ENCODE measurements around the gene FAM9C.
"Not testable (repeated sequence)": the region's sequence is repeated elsewhere in the genome, so short reads cannot be mapped to it uniquely, and the experiment has no call there.

FAM9C gene

GRCh38 chrX:13043138-13043537 is 1.3 kb downstream of the FAM9C start:
- DNase-seq (ENCODE audit: low spot score), result no peak

DNA sequence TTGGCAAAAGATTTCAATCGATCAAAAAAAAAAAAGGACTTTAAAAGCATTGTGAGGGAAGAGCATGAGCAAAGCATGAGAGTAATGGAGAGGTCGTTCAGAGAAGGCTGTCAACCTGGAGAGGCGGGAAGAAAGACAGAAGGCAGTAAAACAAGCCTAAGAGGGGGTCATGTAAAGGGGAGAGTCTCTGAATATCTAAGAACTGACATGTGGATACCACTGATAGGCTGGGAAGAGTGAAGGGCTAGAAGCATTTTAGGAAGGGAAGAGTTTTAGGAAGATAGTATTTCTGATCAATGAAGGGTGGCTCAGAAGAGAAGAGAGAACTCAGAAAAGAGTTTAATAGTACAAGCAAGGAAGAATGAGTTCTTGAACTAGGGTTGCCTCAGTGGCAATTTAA is 7.5 kb downstream of the FAM9C start:
- DNase-seq (ENCODE audit: low spot score), result no peak

DNA sequence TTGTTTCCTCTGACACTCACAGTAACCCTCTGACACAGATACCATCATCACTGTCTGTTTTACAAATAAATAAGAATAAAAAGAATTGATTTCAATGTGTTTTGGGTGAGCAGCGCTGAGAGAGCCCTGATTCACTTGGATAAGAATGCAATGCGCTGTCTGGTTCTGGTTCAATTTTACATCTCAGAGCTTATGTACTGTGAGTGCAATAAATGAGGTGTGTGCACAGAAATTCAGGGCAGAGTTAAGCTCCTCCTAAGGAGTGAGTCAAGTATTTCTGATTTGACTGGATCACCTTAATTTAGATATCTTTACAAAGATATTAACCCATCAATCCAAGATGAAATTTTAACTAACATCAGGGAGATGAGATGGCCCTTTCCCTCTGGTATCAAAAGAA is 11.2 kb downstream of the FAM9C start:
- no peak for DNase-seq (ENCODE audit: low spot score)

GRCh38 chrX:13029887-13030771 is 14.3 kb downstream of the FAM9C start:
- no peak for DNase-seq (ENCODE audit: low spot score)

DNA sequence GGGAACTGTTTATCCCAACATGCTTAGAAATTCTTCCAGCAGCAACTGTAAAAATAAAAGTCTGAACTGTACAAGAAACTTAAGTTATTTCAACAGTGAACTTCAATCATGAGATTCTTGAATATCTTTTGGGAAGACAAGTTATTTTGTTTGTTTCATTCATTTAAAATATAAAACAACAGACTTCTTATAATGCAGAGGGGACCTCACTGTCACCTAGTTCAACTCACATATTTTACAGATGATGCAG is 14.9 kb downstream of the FAM9C start:
- DNase-seq (ENCODE audit: low spot score), result no peak

GRCh38 chrX:13028871-13029636 is 15.4 kb downstream of the FAM9C start:
- DNase-seq (ENCODE audit: low spot score), result no peak

GRCh38 chrX:13026877-13027652 is 17.4 kb downstream of the FAM9C start:
- DNase-seq (ENCODE audit: low spot score), result no peak

DNA sequence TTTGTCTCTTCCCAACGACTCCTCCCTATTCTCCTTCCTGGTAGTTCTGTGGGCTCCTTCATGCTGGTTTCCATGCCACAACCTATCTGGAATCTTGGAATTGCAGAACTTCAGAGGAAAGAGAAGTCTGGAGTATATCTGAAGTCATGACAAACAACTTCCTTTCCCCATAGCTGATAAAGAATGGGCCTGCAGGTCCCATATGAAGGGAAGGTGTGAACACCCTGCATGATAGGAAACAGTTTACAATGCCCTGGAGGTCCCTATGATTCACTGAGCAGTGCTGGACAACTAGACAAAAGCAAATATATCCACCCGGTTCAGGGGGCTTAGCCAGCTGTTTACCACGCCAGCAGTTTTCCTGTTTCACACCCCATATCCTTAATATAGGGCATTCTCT is 19.4 kb downstream of the FAM9C start:
- no peak for DNase-seq (ENCODE audit: low spot score)

DNA sequence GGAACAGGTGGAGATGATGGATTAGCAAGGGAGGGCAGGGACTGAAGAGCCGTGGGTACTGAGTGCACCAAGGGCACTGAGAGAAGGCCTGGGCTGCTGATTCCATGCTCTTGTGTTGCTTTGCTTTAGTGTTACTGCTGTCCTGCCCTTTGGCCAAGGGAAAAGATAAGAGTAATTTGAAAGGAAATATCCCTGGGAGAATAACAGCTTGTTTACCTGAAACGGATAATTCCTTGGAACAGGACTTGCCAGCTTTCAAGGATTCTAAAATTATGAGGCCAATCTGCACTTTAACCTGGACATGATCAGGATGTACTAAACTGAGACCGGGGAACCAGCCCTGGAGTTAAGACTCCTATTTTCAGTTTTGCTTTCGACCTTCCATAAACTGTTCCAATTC is 20.4 kb downstream of the FAM9C start:
- DNase-seq (ENCODE audit: low spot score), result no peak

- no peak for DNase-seq (ENCODE audit: low spot score)
These were observed 20.9 kb downstream of the FAM9C start for GRCh38 chrX:13023567-13023966.

DNA sequence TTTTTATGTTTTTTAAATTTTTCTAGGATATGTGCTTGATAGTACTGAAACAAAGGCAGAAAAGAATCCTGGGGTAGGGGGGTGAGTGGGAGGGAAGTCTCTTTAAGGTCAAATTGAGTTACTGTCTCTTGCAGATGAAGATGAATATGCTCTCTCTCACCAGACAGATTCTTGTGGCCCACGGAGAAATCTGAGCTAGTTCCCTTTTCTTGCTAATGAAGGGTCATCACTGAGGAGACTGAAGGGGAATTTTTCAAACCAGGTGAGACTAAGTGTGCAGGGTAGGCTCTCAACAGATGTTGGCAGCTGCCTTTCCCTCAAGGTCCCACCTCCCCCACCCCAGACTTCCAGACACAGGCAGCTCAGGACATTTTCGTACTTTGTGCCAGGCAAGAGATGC is 21.5 kb downstream of the FAM9C start:
- no peak for DNase-seq (ENCODE audit: low spot score)

- DNase-seq (ENCODE audit: low spot score), result not testable (repeated sequence)
These were observed 27.7 kb downstream of the FAM9C start for GRCh38 chrX:13016731-13017130.

DNA sequence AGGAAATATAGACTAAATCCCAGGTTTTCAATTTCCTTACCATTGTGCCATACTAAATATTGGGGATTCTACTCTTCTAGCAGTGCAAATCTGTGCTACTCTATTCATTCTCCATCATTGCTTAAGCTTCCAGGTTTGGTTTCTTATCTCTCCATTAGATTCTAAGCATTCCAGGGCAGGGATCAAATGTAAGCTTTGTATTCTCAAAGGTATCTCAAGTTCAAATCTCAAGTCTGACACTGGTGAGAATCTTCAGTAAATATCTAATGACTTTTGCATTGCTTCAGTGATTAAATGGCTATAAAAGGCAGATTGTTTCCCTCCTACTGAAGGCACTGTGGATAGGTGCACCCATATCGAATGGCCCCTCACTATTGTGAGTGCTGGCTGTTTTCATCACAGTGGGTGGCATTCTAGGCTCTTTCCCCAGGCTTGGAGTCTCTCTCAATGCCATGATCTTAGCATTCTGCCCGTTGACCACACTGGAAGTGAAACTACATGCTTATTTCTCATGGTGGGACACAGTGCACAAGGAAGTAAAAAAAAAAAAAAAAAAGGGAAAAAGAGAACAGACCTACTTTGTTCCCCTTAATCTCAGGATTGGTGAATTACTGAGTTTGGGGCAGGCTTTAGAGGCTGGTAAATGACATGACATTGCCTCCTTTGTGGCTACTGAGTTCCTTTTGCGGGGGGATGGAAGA is 28.7 kb downstream of the FAM9C start:
- no peak for DNase-seq (ENCODE audit: low spot score)

DNA sequence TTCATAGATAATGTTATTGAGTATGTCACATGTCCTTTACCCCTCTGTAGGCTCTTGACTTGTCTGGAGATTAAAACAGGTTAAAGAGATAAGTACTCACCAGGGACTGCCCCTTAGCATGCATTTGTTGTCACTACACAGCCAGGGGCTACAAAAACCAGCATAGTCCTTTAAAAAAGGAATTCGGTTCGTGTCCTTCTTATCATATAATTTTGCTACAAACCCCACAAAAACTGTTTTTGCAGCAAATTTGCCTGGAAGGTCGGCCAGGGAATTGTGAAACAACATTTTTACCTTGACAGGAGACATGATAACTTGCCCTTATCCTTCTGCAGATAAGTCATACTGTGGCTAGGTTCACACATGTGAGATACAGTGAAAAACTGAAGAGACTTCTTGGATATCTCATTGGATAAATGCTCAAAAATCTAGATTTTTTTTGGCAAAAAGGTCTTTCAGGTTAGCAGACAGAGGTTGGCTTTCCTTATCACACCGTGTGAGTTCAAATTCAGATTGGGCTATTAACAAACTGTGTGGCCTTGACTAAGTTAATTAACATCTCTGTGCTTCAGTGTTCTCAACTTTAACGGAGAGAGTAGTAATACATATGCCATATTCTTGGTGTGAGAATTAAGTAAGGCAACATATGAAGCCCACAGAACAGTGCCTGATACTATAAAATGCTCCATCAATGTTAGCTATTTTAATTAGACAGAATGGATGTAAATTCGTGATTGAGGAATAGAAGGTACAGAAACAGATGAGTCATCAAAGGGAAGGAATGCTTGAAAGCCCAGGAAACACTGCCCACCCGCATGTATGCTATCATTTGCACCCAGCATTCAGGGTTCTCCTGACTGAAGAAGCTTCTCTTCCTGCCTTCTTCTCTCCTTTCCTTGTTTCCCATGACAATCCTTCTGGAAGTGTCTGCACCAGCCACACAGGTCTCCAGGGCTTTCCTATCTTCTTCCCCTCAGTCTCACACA is 30.0 kb downstream of the FAM9C start:
- DNase-seq (ENCODE audit: low spot score), result no peak

- DNase-seq (ENCODE audit: low spot score), result peak; percentile 83
These were observed 30.9 kb downstream of the FAM9C start for GRCh38 chrX:13013363-13014110.

DNA sequence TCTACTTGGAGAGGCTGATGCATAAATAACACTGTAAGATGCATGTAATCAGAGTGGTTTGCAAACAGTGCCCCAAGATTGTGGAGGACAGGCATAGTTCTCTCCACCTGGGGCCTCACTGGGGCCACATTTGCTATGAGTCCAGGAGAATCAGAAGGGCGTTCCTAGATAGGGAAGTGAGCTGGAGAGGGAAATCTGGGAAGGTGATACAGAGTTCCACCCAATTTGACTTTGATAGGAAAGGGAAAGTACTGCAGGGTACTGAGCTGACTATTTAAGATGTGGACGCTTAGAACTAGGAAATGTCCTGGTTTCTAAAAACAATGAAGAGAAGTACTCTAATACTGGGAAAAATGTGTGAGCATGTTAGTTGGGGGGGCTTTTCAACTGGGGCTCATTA is 33.9 kb downstream of the FAM9C start:
- no peak for DNase-seq (ENCODE audit: low spot score)

- DNase-seq (ENCODE audit: low spot score), result no peak
These were observed 34.6 kb downstream of the FAM9C start for GRCh38 chrX:13009844-13010243.

DNA sequence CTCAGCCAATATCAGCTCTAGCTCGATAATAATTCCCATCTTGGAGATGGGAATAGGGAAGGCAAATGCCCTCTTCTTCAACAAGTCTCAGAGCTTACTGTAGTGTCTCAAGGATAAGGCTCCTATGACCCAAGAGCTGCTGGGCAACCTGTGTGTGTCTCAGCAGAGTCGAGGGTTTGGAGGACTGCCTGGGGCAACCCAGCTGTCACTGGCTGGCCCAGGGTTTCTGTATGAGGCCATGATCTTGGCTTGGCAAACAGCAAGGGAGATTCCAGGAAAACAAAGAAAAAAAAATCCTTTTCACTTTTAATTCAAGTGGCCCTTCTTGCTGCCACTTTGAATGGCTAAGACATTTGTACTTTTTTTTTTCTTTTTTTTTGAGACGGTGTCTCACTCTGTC is 35.1 kb downstream of the FAM9C start:
- DNase-seq (ENCODE audit: low spot score), result no peak

- no peak for DNase-seq (ENCODE audit: low spot score)
These were observed 35.6 kb downstream of the FAM9C start for GRCh38 chrX:13008851-13009250.

GRCh38 chrX:13008189-13008533 is 36.3 kb downstream of the FAM9C start:
- no peak for DNase-seq (ENCODE audit: low spot score)
